ENCODE results near the gene RMDN3. TPM values are rescaled to one million over a fixed set of nuclear protein-coding genes. Genes with fewer than 3 reads are reported as not detected.

Gene RMDN3, protein sequence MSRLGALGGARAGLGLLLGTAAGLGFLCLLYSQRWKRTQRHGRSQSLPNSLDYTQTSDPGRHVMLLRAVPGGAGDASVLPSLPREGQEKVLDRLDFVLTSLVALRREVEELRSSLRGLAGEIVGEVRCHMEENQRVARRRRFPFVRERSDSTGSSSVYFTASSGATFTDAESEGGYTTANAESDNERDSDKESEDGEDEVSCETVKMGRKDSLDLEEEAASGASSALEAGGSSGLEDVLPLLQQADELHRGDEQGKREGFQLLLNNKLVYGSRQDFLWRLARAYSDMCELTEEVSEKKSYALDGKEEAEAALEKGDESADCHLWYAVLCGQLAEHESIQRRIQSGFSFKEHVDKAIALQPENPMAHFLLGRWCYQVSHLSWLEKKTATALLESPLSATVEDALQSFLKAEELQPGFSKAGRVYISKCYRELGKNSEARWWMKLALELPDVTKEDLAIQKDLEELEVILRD
- 10 to 100 TPM; 30.9 to 33.1 TPM for total RNA-seq

DNA sequence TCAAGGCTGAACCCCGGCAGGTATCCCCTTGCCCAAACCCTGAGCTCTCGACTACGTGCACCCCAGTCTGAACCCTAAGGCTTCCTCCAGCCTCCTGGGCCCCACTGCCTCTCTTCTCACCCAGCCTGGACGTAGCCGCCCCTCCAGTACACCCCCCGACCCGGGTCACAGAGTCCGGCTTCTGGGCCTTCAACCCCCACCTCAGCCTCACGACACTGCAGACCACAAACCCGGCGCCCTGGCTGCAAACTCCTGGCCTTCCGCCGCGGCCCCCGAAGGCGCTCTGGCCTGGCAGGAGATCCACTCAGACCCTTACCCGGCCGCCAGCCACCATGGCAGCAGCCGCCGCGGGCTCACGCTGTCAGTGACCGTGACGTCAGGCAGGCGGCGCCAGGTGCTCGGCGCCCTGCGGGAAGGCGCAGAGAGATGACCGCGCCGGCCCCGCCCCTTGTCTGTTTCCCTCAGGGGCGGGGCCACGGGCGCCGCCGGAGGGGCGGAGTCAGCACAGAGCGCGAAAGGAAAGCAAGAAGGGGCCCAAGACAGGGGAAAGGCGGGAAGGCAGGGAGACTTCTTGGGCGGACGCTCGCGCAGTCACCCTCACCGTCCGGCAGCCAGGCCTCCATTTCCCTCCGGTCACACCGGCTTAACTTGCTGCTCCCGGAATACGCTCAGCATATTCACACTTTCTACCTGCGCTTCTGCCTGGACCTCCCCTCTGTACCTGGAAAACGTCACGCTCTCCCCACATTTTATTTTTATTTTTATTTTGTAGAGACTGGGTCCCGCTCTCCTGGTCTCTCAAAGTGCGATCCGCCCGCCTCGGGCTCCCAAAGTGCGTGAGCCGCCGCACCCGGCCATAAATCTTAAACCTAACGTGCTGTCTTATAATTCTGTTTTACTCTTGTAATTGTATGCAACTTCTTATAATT lies at the start of gene RMDN3:
Gene RMDN3 (minus strand): TSS at position 372 of the 929 bp plus-strand sequence. CDS start 471 bp downstream, outside the sequence.
- peak; percentile 87 for ATAC-seq

DNA sequence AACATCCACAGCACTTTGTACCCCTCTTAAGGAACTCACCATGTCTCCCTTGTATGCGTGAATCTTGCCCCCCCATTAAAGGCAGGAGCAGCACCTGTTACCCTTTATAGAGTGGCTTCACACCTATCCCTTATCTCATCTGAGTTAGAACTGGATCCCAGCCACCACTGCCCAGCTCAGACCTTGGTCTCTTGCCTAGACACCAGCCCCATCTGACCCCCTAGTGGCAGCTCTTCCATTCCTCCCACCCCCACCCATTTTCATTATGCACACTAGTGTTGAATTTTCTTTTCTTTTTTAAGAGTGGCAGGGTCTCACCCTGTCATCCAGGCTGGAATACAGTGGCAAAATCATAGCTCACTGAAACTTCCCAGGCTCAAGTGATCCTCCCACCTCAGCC lies 48.6 kb upstream of the RMDN3 start:
- CTCF ChIA-PET: interaction anchor here (0.6 to 2.5 kb wide), 5 partner anchors 21 to 96 kb away, joined by 3 to 5 read pairs (median 3); partner anchors contain the start of gene VPS18
- H3K9me3 Mint-ChIP-seq (ENCODE audit: low read depth): no peaks in the 10 kb centered on the region
- no peak overlapping the region for H3K27ac Mint-ChIP-seq
- H3K36me3 Mint-ChIP-seq: peaks cover 11% of the 10 kb centered on the region
- peaks cover 27% of the 10 kb centered on the region for H3K4me1 Mint-ChIP-seq
- no peak for ATAC-seq
- H3K27me3 Mint-ChIP-seq: no peaks in the 10 kb centered on the region
- H3K4me3 Mint-ChIP-seq: no peak overlapping the region
- DNase-seq: no peak

More for the DNA sequence above, at the start of gene RMDN3:
- Mint-ChIP-seq H3K36me3 (peaks cover 10% of the 10 kb centered on the region), H3K27me3 (no peaks in the 10 kb centered on the region), H3K4me1 (peaks cover 26% of the 10 kb centered on the region), H3K4me3 (peak within 1 kb of the TSS; percentile 88), H3K9me3 (ENCODE audit: low read depth) (no peaks in the 10 kb centered on the region), H3K27ac (peak within 1 kb of the TSS; percentile 99)
- peak; percentile 94 for DNase-seq
- CTCF ChIA-PET: interaction anchor here (1.2 to 1.3 kb wide), 2 partner anchors 9 to 27 kb away, joined by 5 read pairs; partner anchors contain the start of gene GCHFR

DNA sequence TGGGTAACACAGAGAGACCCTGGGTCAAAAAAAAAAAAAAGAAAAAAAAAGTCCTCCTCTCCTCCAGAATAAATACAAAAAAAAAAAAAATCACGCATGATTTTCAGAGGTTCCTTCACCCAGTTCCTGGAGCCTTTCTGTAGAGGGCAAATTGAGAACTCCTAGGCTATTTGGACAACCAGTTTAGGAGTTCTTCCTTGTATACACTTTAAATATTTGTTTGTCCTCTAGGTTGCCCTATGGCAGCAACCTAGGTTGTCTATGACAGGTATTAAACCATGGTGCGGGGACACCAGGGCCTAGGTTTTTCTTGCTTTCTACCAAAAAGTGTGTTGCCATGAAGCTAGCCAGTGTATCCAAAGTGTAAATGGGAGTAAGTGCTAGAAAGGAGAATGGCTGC lies 48.0 kb upstream of the RMDN3 start:
- CTCF ChIA-PET: interaction anchor here (0.6 to 2.5 kb wide), 3 partner anchors 89 to 95 kb away, joined by 3 to 5 read pairs (median 4); partner anchors contain the start of gene VPS18

DNA sequence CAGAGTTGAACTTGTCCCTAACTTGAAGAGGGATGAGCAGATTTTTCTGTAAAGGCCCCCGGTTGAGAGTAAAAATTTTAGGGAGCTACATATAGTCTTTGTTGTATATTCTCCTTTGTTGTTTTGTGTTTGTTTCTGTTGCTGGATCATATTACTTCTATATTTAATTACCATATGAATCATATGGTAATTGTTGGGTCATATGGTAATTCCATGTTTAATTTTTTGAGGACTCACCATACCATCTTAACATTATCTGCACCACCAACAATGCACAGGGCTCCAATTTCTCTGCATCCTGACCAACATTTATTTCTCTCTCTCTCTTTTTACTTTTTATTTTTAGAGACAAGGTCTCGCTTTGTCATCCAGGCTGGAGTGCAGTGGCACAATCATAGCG lies 44.5 kb upstream of the RMDN3 start:
- ATAC-seq (no peak), DNase-seq (no peak)
- H3K36me3 Mint-ChIP-seq: peaks cover 12% of the 10 kb centered on the region
- H3K9me3 Mint-ChIP-seq (ENCODE audit: low read depth): no peaks in the 10 kb centered on the region
- H3K27me3 Mint-ChIP-seq: no peaks in the 10 kb centered on the region
- CTCF ChIA-PET: no interaction called here
- peaks cover 16% of the 10 kb centered on the region for H3K4me1 Mint-ChIP-seq
- no peak overlapping the region for H3K4me3 Mint-ChIP-seq
- peak overlapping the region; percentile 11 for H3K27ac Mint-ChIP-seq

More for the DNA sequence above, 48.0 kb upstream of the RMDN3 start:
- ATAC-seq (no peak), DNase-seq (no peak)
- Mint-ChIP-seq H3K4me1 (peaks cover 24% of the 10 kb centered on the region), H3K4me3 (no peak overlapping the region), H3K27ac (no peak overlapping the region), H3K36me3 (peaks cover 14% of the 10 kb centered on the region), H3K27me3 (no peaks in the 10 kb centered on the region), H3K9me3 (ENCODE audit: low read depth) (no peaks in the 10 kb centered on the region)

DNA sequence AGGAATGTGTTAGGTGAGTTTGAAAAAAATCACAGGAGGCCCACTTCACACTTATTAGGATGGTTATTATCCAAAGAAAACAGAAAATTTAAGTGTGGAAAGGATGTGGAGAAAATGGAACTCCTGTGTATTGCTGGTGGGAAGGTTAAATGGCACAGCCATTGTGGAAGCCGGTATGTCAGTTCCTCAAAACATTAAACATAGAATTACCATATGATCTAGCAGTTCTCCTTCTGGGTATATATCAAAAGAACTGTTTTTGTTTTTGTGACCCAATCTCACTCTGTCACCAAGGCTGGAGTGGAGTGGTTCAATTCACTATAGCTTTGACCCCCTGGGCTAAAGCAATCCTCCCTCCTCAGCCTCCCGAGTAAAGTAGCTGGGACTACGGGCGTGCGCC lies 41.5 kb upstream of the RMDN3 start:
- no peak overlapping the region for H3K4me3 Mint-ChIP-seq

DNA sequence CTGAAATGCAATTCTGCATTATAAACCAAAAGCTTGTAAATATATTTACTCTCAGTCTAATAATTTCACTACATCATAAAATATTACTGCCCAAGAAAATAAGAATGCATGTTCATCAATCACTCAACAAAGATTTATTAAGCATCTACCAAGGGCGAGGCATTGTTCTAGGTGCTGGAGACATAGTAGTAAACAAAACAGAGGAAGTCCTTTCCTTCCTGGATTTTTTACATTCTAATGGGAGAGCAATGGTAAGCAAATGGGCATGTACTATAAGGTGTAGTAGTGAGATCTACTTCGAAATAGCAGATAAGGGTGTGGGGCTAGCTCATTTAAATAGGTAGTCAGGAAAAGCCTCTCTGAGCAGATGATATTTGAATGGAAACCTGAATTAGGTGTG lies 41.0 kb upstream of the RMDN3 start:
- Mint-ChIP-seq H3K4me3 (no peak overlapping the region), H3K27me3 (no peaks in the 10 kb centered on the region), H3K36me3 (peaks cover 8% of the 10 kb centered on the region), H3K27ac (no peak overlapping the region), H3K9me3 (ENCODE audit: low read depth) (no peaks in the 10 kb centered on the region), H3K4me1 (peaks cover 16% of the 10 kb centered on the region)
- CTCF ChIA-PET: no interaction called here
- DNase-seq (no peak), ATAC-seq (no peak)

More for the DNA sequence above, 41.5 kb upstream of the RMDN3 start:
- Mint-ChIP-seq H3K27me3 (no peaks in the 10 kb centered on the region), H3K27ac (no peak overlapping the region), H3K4me1 (peaks cover 17% of the 10 kb centered on the region), H3K9me3 (ENCODE audit: low read depth) (no peaks in the 10 kb centered on the region), H3K36me3 (peaks cover 10% of the 10 kb centered on the region)
- ATAC-seq (no peak), DNase-seq (no peak)
- CTCF ChIA-PET: interaction anchor here (1.1 kb wide), 1 partner anchor 117 kb away, joined by 4 read pairs; no protein-coding TSS in a partner anchor

DNA sequence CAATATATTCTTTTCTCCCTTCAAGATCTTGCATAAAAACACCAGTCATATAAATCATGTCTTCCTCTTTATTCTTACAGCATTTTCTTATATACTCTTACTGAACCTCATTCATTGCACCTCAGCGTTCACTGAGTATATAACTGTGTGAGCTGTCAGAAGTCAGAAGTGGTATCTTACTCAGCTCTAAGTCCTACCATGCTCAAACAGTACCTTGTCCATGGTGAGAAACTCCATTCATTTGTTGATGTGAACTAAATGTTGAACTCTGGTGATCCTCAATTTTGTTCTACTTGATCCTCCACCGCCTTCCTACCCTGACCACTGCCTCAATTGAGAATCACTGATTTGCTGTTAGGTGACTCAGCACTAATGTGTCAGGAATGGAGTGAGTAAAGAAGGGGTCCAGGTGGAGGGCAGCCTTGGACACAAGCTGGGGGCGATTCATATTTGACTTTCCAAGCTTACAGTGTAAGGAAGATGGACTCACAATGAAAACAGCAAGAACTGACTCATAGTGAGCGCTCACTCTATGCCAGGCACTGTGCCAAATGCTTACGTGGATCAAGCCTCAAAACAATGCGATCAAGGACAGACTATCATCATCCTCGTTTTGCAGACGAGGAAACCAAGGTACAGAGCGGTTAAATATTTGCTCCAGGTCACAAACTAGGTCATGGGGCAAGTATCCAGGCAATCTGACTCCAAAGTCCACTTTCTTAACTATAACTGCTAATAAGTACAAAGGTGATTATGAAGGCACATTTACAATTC lies 38.3 kb upstream of the RMDN3 start:
- H3K27ac Mint-ChIP-seq: no peak overlapping the region
- no peaks in the 10 kb centered on the region for H3K9me3 Mint-ChIP-seq (ENCODE audit: low read depth)
- peak; percentile 47 for ATAC-seq
- H3K36me3 Mint-ChIP-seq: peaks cover 6% of the 10 kb centered on the region
- CTCF ChIA-PET: no interaction called here
- DNase-seq: no peak
- H3K27me3 Mint-ChIP-seq: no peaks in the 10 kb centered on the region
- no peak overlapping the region for H3K4me3 Mint-ChIP-seq
- H3K4me1 Mint-ChIP-seq: peaks cover 16% of the 10 kb centered on the region

DNA sequence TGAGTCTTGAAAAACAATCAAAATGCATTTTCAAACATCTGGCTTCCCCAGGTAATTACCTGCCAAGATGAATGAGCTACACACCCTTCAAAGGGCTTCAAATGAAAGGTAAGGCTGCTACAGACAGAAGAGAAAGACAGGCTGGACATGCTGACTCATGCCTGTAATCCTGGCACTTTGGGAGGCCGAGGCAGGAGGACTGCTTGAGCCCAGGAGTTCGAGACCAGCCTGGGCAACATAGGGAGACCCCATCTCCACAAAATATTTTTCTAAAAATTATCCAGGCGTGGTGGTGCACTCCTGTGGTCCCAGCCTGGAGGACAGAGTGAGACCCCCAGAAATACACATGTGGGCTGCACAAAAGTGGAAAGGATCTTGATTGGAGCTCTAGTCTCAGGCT lies 37.3 kb upstream of the RMDN3 start:
- no peak for ATAC-seq
- H3K4me1 Mint-ChIP-seq: peaks cover 21% of the 10 kb centered on the region
- DNase-seq: no peak
- no peak overlapping the region for H3K27ac Mint-ChIP-seq
- H3K4me3 Mint-ChIP-seq: no peak overlapping the region
- H3K9me3 Mint-ChIP-seq (ENCODE audit: low read depth): no peaks in the 10 kb centered on the region
- H3K27me3 Mint-ChIP-seq: no peaks in the 10 kb centered on the region
- CTCF ChIA-PET: no interaction called here
- H3K36me3 Mint-ChIP-seq: peaks cover 2% of the 10 kb centered on the region

DNA sequence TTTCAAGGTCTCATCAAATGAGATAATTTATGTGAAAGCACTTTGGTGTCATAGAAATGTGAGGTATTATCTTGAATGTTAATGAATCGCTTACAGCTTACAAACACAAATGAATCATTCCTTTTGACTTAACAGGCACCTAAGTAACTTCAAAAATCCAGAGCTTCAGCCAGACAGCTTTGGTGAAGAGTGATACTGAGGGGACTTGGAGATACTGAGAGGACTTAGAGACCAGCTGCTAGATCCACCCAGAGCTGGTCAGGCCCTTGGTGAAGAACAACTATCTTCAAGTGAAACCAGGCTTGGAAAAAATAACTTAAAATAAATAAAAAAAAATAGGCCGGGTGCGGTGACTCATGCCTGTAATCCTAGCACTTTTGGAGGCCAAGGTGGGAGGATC lies 35.7 kb upstream of the RMDN3 start:
- no peak for ATAC-seq
- CTCF ChIA-PET: no interaction called here
- H3K36me3 Mint-ChIP-seq: peaks cover 2% of the 10 kb centered on the region

DNA sequence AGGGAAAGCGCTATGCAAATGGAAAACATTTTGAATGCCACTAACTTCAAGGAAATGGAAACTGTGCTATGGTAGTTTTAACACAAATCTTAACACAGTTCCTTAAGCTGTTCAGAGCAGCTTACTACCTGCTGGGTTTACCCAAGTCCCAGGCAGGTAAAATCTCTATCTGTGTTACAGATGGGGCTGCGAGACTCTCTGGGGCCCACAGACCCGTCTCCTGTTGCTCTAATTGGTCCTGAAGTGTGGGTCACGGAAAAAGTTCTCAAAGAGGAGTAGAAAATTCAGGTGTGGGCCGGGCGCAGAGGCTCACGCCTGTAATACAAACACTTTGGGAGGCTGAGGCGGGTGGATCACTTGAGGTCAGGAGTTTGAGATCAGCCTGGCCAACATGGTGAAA lies 34.9 kb upstream of the RMDN3 start:
- peaks cover 2% of the 10 kb centered on the region for H3K36me3 Mint-ChIP-seq
- H3K9me3 Mint-ChIP-seq (ENCODE audit: low read depth): no peaks in the 10 kb centered on the region
- no peak overlapping the region for H3K4me3 Mint-ChIP-seq
- no peak for ATAC-seq
- H3K27ac Mint-ChIP-seq: no peak overlapping the region
- peaks cover 28% of the 10 kb centered on the region for H3K4me1 Mint-ChIP-seq
- no peaks in the 10 kb centered on the region for H3K27me3 Mint-ChIP-seq
- CTCF ChIA-PET: interaction anchor here (0.7 kb wide), 2 partner anchors 17 to 230 kb away, joined by 3 read pairs; partner anchors contain the start of gene ZFYVE19
- DNase-seq: no peak

More for the DNA sequence above, 35.7 kb upstream of the RMDN3 start:
- DNase-seq: no peak
- no peaks in the 10 kb centered on the region for H3K9me3 Mint-ChIP-seq (ENCODE audit: low read depth)
- peaks cover 28% of the 10 kb centered on the region for H3K4me1 Mint-ChIP-seq
- H3K27me3 Mint-ChIP-seq: no peaks in the 10 kb centered on the region
- H3K27ac Mint-ChIP-seq: no peak overlapping the region
- no peak overlapping the region for H3K4me3 Mint-ChIP-seq

DNA sequence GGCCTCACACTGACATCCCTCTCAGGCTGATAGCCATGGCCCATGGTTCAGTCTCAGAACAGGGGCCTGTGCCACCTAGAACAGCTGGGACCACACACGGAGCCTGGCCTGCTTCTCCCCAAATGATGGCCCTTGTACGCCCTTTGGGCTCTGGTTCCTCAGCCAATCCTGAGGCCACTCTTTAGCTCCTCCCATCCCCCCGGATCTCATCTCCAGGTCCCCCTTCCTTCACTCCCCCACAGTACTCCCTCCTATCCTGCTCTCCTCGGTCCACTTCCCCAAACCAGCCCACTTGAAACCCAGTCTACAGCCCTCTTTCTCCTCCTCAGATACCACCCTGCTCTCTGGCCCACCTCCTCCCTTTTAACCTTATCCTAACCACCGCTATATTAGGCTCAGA lies 34.1 kb upstream of the RMDN3 start:
- Mint-ChIP-seq H3K4me1 (peaks cover 28% of the 10 kb centered on the region), H3K4me3 (no peak overlapping the region), H3K27me3 (no peaks in the 10 kb centered on the region), H3K36me3 (peaks cover 2% of the 10 kb centered on the region), H3K9me3 (ENCODE audit: low read depth) (no peaks in the 10 kb centered on the region), H3K27ac (no peak overlapping the region)
- DNase-seq (no peak), ATAC-seq (no peak)
- CTCF ChIA-PET: interaction anchor here (5.4 kb wide), 1 partner anchor 106 kb away, joined by 24 read pairs; the partner anchor contains the start of gene VPS18

DNA sequence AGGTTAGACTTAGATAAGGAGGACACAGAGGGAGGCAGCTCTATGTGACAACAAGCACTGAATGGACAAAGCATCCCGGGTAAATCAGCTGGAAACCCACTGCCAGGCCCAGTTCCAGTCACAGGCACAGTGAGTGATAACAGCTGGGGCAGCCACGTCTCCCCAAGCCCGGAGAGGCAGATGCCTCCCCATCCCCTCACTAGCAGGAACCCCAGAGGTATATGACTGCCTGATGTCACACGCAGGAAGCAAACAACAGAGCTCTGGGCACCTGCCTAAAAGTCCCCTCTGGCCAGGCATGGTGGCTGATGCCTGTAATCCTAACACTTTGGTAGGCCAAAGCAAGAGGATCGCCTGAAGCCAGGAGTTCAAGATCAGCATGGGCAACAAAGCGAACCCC lies 32.9 kb upstream of the RMDN3 start:
- CTCF ChIA-PET: interaction anchor here (0.7 to 5.4 kb wide), 6 partner anchors 9 to 199 kb away, joined by 3 to 24 read pairs (median 4); partner anchors contain the start of gene VPS18
- Mint-ChIP-seq H3K27ac (peak overlapping the region; percentile 76), H3K27me3 (no peaks in the 10 kb centered on the region), H3K4me1 (peaks cover 20% of the 10 kb centered on the region), H3K4me3 (no peak overlapping the region), H3K9me3 (ENCODE audit: low read depth) (no peaks in the 10 kb centered on the region), H3K36me3 (peaks cover 2% of the 10 kb centered on the region)
- DNase-seq (no peak), ATAC-seq (peak; percentile 50)
